ENCODE data around the gene CHAT. TPM values are rescaled to one million over a fixed set of nuclear protein-coding genes. Genes with fewer than 3 reads are reported as not detected.

CHAT gene
- total and polyA plus RNA-seq, 2 of the 13 experiments (the other 11 are each of a cell fraction or from before 2014, with no cell fraction given): not detected

DNA sequence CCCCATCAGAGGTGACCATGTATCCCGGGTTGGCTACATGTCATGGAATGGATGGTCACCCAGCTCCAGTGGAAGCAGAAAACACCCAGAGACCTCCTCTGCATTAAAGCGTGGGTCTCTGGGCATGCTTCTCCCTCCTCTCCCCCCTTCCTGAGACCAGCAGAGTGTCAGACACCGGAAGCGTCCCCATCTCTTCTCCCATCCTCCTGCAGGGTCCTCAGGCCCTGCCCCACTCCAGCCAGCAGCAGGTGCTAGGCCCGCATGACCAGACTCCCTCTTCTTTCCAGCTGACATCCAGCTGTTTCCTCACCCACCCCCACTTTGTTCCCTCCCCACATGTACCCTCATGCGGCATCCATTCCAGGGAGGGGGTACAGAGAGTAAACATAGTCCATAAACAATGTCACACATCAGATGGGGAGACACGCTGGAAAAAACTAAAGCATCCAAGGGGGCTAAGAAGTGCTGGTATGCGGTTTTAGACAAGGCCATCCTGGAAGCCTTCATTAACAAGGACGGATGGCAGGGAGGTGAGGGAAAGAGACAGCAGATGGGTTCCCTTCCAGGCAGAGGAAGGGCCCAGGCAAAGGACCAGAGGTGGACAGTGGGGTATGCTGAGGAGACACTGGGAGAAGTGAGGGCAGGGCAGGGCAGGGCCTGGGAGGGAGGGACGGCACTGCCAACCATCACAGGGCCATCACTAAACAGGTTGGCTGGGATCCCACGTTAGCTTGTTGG lies 16.2 kb upstream of the CHAT start:
- in situ Hi-C loops (cut with HindIII; ENCODE audit: extremely low pct_ligation_motif_present, low pct_unique_long_range_greater_than_20kb): loop anchor here (10.0 to 25.0 kb wide), 2 partner anchors 167 to 615 kb away; partner anchors contain the start of gene OGDHL

More for the DNA sequence above, 16.2 kb upstream of the CHAT start:
- Histone ChIP-seq H3K27ac (ENCODE audit: extremely low read length, insufficient read depth, low read length) (no peak overlapping the region), H3K4me1 (ENCODE audit: insufficient read depth, low read length) (peaks cover 12% of the 10 kb centered on the region; the same call in 1 of the 2 replicates), H3K27me3 (ENCODE audit: control insufficient read depth in 1 of 2, insufficient read depth in 2 of 2, low read length in 2 of 2) (peaks cover 0 to 13% of the 10 kb centered on the region in 2 experiments; a peak in 2 of 5 replicates), H3K36me3 (replicated peaks in 1 of 2; ENCODE audit: control insufficient read depth in 1 of 2, insufficient read depth in 2 of 2, low read length in 2 of 2) (no peaks in the 10 kb centered on the region), H3K4me3 (replicated peaks in 1 of 3; ENCODE audit: insufficient read depth in 1 of 3, low read depth in 2 of 3, low read length in 3 of 3) (no peak overlapping the region), H3K4me2 (ENCODE audit: low read depth, low read length) (no peak overlapping the region), H4K20me1 (ENCODE audit: insufficient read depth, low read length) (no peaks in the 10 kb centered on the region; the same call in 1 of the 2 replicates), H3K79me2 (ENCODE audit: insufficient read depth, low read length) (no peaks in the 10 kb centered on the region), H3K9ac (ENCODE audit: insufficient read depth, low read depth, low read length) (no peak overlapping the region), H2AFZ (ENCODE audit: low read length) (no peak overlapping the region), H3K9me3 (ENCODE audit: low read length) (no peaks in the 10 kb centered on the region)
- TF ChIP-seq U2AF1 (optimal IDR thresholded peaks at IDR 0.05; ENCODE audit: low read depth, low read length) (no peak), RERE (CRISPR knock-in tag; IDR thresholded peaks at IDR 0.05; ENCODE audit: low read depth) (no peak), GABPA (IDR thresholded peaks at IDR 0.05; ENCODE audit: low read depth, low read length) (no peak), GABPA (CRISPR knock-in tag; IDR thresholded peaks at IDR 0.05; ENCODE audit: low read depth) (no peak), ZNF281 (CRISPR knock-in tag; IDR thresholded peaks at IDR 0.05; ENCODE audit: borderline replicate concordance) (no peak), RARG (CRISPR knock-in tag; IDR thresholded peaks at IDR 0.05; ENCODE audit: low read depth) (no peak), SMARCC2 (IDR thresholded peaks at IDR 0.05) (no peak), TCF7L2 (IDR thresholded peaks at IDR 0.05; ENCODE audit: low read depth, low read length) (no peak), HNRNPUL1 (IDR thresholded peaks at IDR 0.05; ENCODE audit: low read depth, low read length) (no peak)
- TF ChIP-seq, protein P1, sequence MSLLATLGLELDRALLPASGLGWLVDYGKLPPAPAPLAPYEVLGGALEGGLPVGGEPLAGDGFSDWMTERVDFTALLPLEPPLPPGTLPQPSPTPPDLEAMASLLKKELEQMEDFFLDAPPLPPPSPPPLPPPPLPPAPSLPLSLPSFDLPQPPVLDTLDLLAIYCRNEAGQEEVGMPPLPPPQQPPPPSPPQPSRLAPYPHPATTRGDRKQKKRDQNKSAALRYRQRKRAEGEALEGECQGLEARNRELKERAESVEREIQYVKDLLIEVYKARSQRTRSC (CRISPR knock-in tag; IDR thresholded peaks at IDR 0.05; ENCODE audit: low read depth): no peak
- intact Hi-C loops (cut with micrococcal nuclease; ENCODE audit: unreplicated experiment): no loop called here
- ChIA-PET CTCF (ENCODE audit: low intra/inter-chr PET ratio, low total read pairs) (no interaction called here), POLR2A (no interaction called here)
- no TSS peak for BruUV-seq (replicated peaks)
- ATAC-seq (no peak), FAIRE-seq (no peak), DNase-seq (ENCODE audit: low spot score) (no peak)
- WGBS (ENCODE audit: low lambda C conversion rate): 38% methylated on average over 10 of the region's 11 CpGs

Data from HepG2 (cell line).